Uterus (tissue), 4 donors: ENCODE results near the gene MCAM. TPM values are rescaled to one million over a fixed set of nuclear protein-coding genes. Genes with fewer than 3 reads are reported as not detected.

Experiments used
- DNase-seq, 2 donors: peaks; one replicate each; pipeline ENCODE4 v3.0.0-alpha.2; 2019 to 2020
- H3K27ac ChIP-seq, 2 donors: fragments of 200-600 bp; sonication (generic); 1 replicate in 1 of 2; 2 replicates in 1 of 2; pipeline ENCODE4 v1.5.1; 2016 to 2018
- H3K27me3 ChIP-seq, 2 donors: fragments of 200-600 bp; sonication (generic); one replicate each; pipeline ENCODE4 v1.5.1; 2018 to 2019; ENCODE audit warnings: control low read depth in 1 of 2
- H3K36me3 ChIP-seq, 2 donors: fragments of 200-600 bp; sonication (generic); one replicate each; pipeline ENCODE4 v1.5.1; 2019; ENCODE audit warnings: control low read depth in 1 of 2
- H3K4me1 ChIP-seq, 2 donors: fragments of 200-600 bp; sonication (generic); one replicate each; pipeline ENCODE4 v1.5.1; 2018 to 2019; ENCODE audit warnings: control low read depth in 1 of 2
- H3K4me3 ChIP-seq, 2 donors: fragments of 200-600 bp; sonication (generic); 1 replicate in 1 of 2; 2 replicates in 1 of 2; pipeline ENCODE4 v1.5.1; 2018 to 2019; ENCODE audit warnings: mild to moderate bottlenecking in 1 of 2
- H3K9me3 ChIP-seq, 2 donors: fragments of 200-600 bp; sonication (generic); one replicate each; pipeline ENCODE4 v1.5.1; 2019; ENCODE audit warnings: control low read depth in 1 of 2
- POLR2A ChIP-seq, 2 donors: fragments of 450-650 bp; IDR thresholded peaks; one replicate each; pipeline ENCODE4 v1.6.1; 2016; ENCODE audit warnings: antibody characterized with exemption in 2 of 2, mild to moderate bottlenecking in 1 of 2, moderate library complexity in 1 of 2
- intact Hi-C: fragments of 100-400 bp; cut with DNase I; formaldehyde crosslinking; loops from one replicate; pipeline ENCODE4 v1.15.1; 2023; ENCODE audit warnings: low total_unique reads
- total RNA-seq, 4 donors: library from RNA; depleted of rRNA in 3 of 4; stranded (reverse); fragments of >200 nt in 3 of 4; gene quantifications; one replicate each; pipeline versions ENCODE4 v1.1.0 to v1.2.4, GENCODE V29; 2014 to 2023
- TF ChIP-seq, protein P1 (sequence below), 4 experiments: fragments of 200-600 bp in 2 of 4; fragments of 450-650 bp in 2 of 4; sonication (generic) in 2 of 4; IDR thresholded peaks; one replicate each; pipeline ENCODE4 v1.5.1; 2016 to 2019; ENCODE audit warnings: antibody characterized with exemption in 4 of 4, mild to moderate bottlenecking in 2 of 4, moderate library complexity in 1 of 4
- donor health status: DM: yes; HTN: yes; CAD: no.

MCAM gene
- total RNA-seq, 4 donors from 2014 or later, result 228 to 564 (median 354) TPM

DNA sequence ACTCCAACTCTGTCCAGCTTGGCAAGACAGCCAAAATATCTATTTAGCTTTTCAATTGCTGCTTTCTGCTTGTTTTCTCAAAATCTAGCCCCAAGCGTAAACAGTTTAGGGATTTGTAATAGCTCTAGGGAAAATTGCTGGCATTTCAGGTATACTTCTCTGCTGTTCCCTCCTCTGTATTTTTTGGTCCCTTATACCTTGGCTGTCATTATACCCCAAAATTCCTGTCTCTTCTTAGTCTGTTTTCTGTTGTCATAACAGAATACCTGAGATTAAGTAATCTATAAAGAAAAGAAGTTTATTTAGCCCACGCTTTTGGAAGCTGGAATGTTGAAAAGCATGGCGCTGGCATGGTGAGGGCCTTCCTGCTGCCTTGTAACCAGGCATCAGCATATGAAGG is 23.5 kb downstream of the MCAM start:
- no peaks in the 10 kb centered on the region for H3K9me3 ChIP-seq
- intact Hi-C loops, result no loop called here
- H3K27ac ChIP-seq, result no peak overlapping the region
- peaks cover 0 to 6% of the 10 kb centered on the region in 2 donors for H3K4me1 ChIP-seq
- no peak for DNase-seq
- no peaks in the 10 kb centered on the region for H3K36me3 ChIP-seq
- TF ChIP-seq, protein P1, sequence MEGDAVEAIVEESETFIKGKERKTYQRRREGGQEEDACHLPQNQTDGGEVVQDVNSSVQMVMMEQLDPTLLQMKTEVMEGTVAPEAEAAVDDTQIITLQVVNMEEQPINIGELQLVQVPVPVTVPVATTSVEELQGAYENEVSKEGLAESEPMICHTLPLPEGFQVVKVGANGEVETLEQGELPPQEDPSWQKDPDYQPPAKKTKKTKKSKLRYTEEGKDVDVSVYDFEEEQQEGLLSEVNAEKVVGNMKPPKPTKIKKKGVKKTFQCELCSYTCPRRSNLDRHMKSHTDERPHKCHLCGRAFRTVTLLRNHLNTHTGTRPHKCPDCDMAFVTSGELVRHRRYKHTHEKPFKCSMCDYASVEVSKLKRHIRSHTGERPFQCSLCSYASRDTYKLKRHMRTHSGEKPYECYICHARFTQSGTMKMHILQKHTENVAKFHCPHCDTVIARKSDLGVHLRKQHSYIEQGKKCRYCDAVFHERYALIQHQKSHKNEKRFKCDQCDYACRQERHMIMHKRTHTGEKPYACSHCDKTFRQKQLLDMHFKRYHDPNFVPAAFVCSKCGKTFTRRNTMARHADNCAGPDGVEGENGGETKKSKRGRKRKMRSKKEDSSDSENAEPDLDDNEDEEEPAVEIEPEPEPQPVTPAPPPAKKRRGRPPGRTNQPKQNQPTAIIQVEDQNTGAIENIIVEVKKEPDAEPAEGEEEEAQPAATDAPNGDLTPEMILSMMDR (IDR thresholded peaks at IDR 0.05), result no peak
- TF ChIP-seq POLR2A (IDR thresholded peaks at IDR 0.05), result no peak
- H3K27me3 ChIP-seq, result no peaks in the 10 kb centered on the region
- H3K4me3 ChIP-seq, result no peak overlapping the region

DNA sequence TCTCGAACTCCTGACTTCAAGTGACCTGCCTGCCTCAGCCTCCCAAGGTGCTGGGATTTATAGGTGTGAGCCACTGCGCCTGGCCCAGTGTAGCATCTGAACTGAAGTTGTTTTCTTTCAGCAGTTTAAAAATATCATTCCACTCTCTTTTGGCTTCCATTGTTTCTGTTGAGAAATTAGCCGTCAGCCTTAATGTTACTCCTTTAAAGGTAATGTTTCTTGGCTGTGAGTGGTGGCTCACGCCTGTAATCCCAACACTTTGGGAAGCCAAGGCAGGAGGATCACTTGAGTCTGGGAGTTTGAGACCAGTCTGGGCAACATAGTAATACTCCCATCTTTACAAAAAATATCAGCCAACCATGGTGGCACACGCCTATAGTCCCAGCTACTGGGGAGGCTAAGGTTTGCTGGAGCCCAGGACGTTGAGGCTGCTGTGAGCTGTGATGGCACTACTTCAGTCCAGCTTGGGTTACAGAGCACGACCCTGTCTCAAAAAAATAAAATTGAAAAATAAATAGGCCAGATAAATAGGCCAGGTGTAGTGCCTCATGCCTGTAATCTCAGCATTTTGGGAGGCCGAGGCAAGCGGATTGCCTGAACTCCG is 25.9 kb downstream of the MCAM start:
- intact Hi-C loops, result no loop called here
- H3K36me3 ChIP-seq, result no peaks in the 10 kb centered on the region
- H3K27ac ChIP-seq, result no peak overlapping the region
- no peaks in the 10 kb centered on the region for H3K9me3 ChIP-seq
- no peaks in the 10 kb centered on the region for H3K4me1 ChIP-seq
- H3K27me3 ChIP-seq, result no peaks in the 10 kb centered on the region
- no peak for TF ChIP-seq POLR2A (IDR thresholded peaks at IDR 0.05)
- TF ChIP-seq, protein P1 (IDR thresholded peaks at IDR 0.05), result no peak
- H3K4me3 ChIP-seq, result no peak overlapping the region
- no peak for DNase-seq

DNA sequence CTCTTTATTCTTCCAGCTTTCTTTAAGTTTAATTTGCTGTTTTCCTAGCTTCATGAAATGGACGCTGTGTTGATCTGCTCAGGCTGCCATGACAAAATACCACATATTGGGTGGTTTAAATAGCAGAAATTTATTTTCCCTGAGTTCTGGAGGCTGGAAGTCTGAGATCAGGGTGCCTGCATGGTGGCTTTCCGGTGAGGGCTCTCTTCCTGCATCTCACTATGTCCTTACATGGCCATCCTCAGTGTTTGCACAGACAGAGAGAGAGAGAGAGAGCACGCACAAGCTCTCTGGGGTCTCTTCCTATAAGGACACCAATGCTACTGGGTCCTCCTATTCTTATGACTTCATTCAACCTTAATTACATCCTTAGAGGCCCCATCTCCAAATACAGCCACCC is 28.7 kb downstream of the MCAM start:
- no peaks in the 10 kb centered on the region for H3K36me3 ChIP-seq
- H3K4me1 ChIP-seq, result no peaks in the 10 kb centered on the region
- H3K4me3 ChIP-seq, result no peak overlapping the region
- TF ChIP-seq POLR2A (IDR thresholded peaks at IDR 0.05), result no peak
- TF ChIP-seq, protein P1 (IDR thresholded peaks at IDR 0.05), result no peak
- no peaks in the 10 kb centered on the region for H3K27me3 ChIP-seq
- no peaks in the 10 kb centered on the region for H3K9me3 ChIP-seq
- intact Hi-C loops, result no loop called here
- no peak for DNase-seq
- no peak overlapping the region for H3K27ac ChIP-seq

DNA sequence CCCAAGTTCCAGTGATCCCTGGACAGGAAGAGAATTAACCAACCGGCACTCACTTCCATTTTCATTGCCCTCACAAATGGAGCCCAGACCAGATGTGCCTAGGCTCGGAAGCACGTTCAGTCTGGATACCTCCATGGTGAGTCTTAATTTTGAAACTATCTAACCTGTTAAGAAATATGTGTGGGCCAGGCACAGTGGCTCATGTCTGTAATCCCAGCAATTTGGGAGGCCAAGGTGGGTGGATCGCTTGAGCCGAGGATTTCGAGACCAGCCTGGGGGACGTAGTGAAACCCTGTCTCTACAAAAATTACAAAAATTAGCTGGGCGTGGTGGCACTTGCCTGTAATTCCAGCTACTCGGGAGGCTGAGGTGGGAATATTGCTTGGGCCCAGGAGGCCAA is 31.5 kb downstream of the MCAM start:
- H3K27ac ChIP-seq, result no peak overlapping the region
- no peaks in the 10 kb centered on the region for H3K36me3 ChIP-seq
- intact Hi-C loops, result no loop called here
- H3K27me3 ChIP-seq, result no peaks in the 10 kb centered on the region
- H3K4me3 ChIP-seq, result no peak overlapping the region
- no peaks in the 10 kb centered on the region for H3K9me3 ChIP-seq
- no peak for DNase-seq
- TF ChIP-seq, protein P1 (IDR thresholded peaks at IDR 0.05), result no peak
- TF ChIP-seq POLR2A (IDR thresholded peaks at IDR 0.05), result no peak
- no peaks in the 10 kb centered on the region for H3K4me1 ChIP-seq

DNA sequence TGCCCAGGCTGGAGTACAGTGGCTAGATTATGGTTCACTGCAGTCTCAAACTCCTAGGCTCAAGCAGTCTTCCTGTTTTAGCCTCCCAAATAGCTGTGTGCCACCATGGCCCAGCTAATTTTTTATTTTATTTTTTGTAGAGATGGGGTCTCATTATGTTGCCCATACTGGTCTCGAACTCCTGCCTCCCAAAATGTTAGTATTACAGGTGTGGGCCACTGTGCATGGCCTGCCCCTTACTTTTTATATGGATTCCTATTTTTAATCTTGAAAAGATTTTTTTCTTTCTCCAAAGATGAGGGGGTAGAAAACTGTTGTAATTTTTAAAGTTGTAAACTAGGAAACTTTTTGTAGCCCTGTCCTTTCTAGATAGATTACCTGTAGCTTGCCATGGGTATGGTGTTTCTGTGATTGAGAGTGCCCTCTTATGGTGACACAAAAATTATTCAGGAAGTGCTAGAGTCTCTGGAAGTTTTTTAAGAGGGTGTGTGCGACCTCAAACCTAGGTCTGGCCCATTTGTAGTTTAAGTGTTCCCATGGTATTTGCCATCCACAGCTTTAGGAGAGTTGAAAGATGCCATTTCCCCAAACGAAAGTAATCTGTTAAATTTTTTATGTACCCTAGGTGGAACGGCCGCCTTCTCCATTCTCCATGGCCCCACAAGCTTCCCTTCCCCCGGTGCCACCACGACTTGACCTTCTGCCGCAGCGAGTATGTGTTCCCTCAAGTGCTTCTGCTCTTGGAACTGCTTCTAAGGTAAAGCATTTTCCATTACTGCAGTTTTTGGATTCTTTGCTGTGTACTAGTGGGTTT is 32.4 kb downstream of the MCAM start:
- H3K27me3 ChIP-seq, result no peaks in the 10 kb centered on the region
- no peak for DNase-seq
- no peaks in the 10 kb centered on the region for H3K36me3 ChIP-seq
- intact Hi-C loops, result no loop called here
- H3K27ac ChIP-seq, result no peak overlapping the region
- H3K4me1 ChIP-seq, result no peaks in the 10 kb centered on the region
- no peak overlapping the region for H3K4me3 ChIP-seq
- H3K9me3 ChIP-seq, result no peaks in the 10 kb centered on the region
- TF ChIP-seq, protein P1 (IDR thresholded peaks at IDR 0.05), result peak; percentile 19 to 48 (median 40)
- no peak for TF ChIP-seq POLR2A (IDR thresholded peaks at IDR 0.05)
